ENCODE results near the gene KRT71. TPM values are rescaled to one million over a fixed set of nuclear protein-coding genes. Genes with fewer than 3 reads are reported as not detected.

The KRT71 gene
- total RNA-seq, 1 donor from 2014 or later = not detected

- no peak overlapping the region for H3K4me3 ChIP-seq (ENCODE audit: low read depth, low read length)
- DNase-seq (ENCODE audit: low read depth) = no peak
- TF ChIP-seq CTCF (conservative IDR thresholded peaks at IDR 0.05; ENCODE audit: low read depth, low read length) = no peak
Observed at GRCh38 chr12:52577316-52577715, 24.4 kb upstream of the KRT71 start.

GRCh38 chr12:52575948-52576347, 23.0 kb upstream of the KRT71 start:
- DNase-seq (ENCODE audit: low read depth) = no peak
- no peak overlapping the region for H3K4me3 ChIP-seq (ENCODE audit: low read depth, low read length)
- no peak for TF ChIP-seq CTCF (conservative IDR thresholded peaks at IDR 0.05; ENCODE audit: low read depth, low read length)

DNA sequence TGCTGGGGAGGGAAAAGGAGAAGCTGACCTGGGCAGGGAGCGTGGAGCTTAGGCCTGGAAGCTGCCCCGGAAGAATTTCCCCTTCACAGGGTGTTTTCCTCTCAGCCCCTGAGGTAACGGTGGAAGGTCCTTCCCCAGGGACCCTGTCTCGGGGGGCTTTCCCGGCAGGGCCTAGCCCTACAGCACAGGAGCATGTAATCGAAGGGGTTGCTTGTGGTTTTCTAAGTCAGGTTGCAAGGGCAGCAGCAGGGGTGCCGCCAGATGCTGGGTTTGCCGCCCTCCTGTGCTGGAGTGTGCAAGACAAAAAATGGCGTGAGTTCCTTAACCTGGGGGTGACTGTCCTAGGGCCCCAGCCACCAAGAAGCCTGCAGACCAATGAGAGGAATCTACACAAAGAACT, 22.3 kb upstream of the KRT71 start:
- DNase-seq (ENCODE audit: low read depth) = no peak
- TF ChIP-seq CTCF (conservative IDR thresholded peaks at IDR 0.05; ENCODE audit: low read depth, low read length) = no peak
- no peak overlapping the region for H3K4me3 ChIP-seq (ENCODE audit: low read depth, low read length)

DNA sequence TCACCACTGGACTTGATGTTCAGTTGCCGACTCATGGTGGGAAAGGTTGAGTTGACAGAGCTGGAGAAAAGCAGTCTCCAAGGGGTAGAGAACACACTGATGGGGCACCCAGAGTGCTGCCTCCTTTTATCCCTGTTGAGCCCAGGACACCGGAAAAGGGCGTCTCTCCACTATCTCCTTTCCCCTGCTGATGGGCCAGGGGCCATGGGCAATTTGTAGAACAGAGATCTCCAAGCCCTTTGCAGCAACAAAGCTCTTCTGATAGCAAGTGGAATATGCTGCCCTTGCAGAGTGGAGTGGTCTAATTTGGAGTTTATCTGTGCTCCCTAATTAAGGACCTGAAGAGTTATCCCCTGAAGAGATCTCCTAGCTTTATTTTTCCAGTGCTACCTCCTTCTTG, 20.8 kb upstream of the KRT71 start, which contains the start of gene KRT74:
KRT74 (minus strand) TSS at position 101 of the 400 bp plus-strand sequence; CDS start at position 35, 66 bp downstream.
- TF ChIP-seq CTCF (conservative IDR thresholded peaks at IDR 0.05; ENCODE audit: low read depth, low read length) = no peak
- no peak for DNase-seq (ENCODE audit: low read depth)
- H3K4me3 ChIP-seq (ENCODE audit: low read depth, low read length) = no peak within 1 kb of the TSS

GRCh38 chr12:52573306-52573705, 20.4 kb upstream of the KRT71 start:
- no peak for DNase-seq (ENCODE audit: low read depth)
- TF ChIP-seq CTCF (conservative IDR thresholded peaks at IDR 0.05; ENCODE audit: low read depth, low read length) = no peak
- no peak overlapping the region for H3K4me3 ChIP-seq (ENCODE audit: low read depth, low read length)

GRCh38 chr12:52570511-52570910, 17.6 kb upstream of the KRT71 start:
- no peak for DNase-seq (ENCODE audit: low read depth)
- TF ChIP-seq CTCF (conservative IDR thresholded peaks at IDR 0.05; ENCODE audit: low read depth, low read length) = no peak
- H3K4me3 ChIP-seq (ENCODE audit: low read depth, low read length) = no peak overlapping the region

GRCh38 chr12:52568111-52568510, 15.2 kb upstream of the KRT71 start:
- no peak for DNase-seq (ENCODE audit: low read depth)
- no peak for TF ChIP-seq CTCF (conservative IDR thresholded peaks at IDR 0.05; ENCODE audit: low read depth, low read length)
- no peak overlapping the region for H3K4me3 ChIP-seq (ENCODE audit: low read depth, low read length)
